K562 (cell line): ENCODE measurements around the gene PIP5KL1. TPM values are rescaled to one million over a fixed set of nuclear protein-coding genes. Genes with fewer than 3 reads are reported as not detected.

ENCODE experiments used
- ATAC-seq: fragments of 200-7000 bp; cut with Tn5 transposase; 3 replicates; pipeline ENCODE4 v1.9.1; 2020; ENCODE audit warnings: moderate library complexity
- BruUV-seq: library from RNA; stranded (reverse); fragments of 400-500 nt; replicated peaks from 2 replicates; lab custom pipeline; 2021; lab: Mats Ljungman, UMichigan
- CTCF ChIA-PET: fragments of 300-600 bp; formaldehyde crosslinking; extraction: SDS; loops from one replicate; lab custom pipeline; 2021; ENCODE audit warnings: low intra/inter-chr PET ratio; lab: Yijun Ruan, JAX
- POLR2A ChIA-PET: fragments of 300-600, 350-650 bp; sonication (Branson Sonifier 250); formaldehyde crosslinking; extraction: SDS; loops from one replicate; lab custom pipeline; 2021; ENCODE audit warnings: antibody characterized with exemption, inconsistent platforms; lab: Yijun Ruan, JAX
- DNase-seq, 4 experiments: peaks; one replicate each; pipeline versions ENCODE4 v3.0.0 to v3.0.0-alpha.2; 2011 to 2018; ENCODE audit warnings: low spot score in 3 of 4, mixed read lengths in 3 of 4; ENCODE audit errors: extremely low read depth in 1 of 4
- FAIRE-seq: peaks from 2 replicates; lab custom pipeline; 2011; peaks lifted over from hg19 to GRCh38; lab: Jason Lieb, UNC
- H2AFZ ChIP-seq: 2 replicates; pipeline ENCODE4 v1.6.0; 2011; ENCODE audit warnings: low read depth, low read length, control low read depth, inconsistent platforms
- H3K27ac ChIP-seq: fragments of 200-600 bp; 3 replicates; pipeline ENCODE4 v1.8.0; 2011; ENCODE audit warnings: low read depth, mild to moderate bottlenecking, control low read depth, inconsistent platforms, low read length, moderate library complexity, mixed read lengths; ENCODE audit errors: extremely low read depth
- H3K27me3 ChIP-seq, 2 experiments: fragments of 300-600 bp in 1 of 2; 2 replicates in 1 of 2; 3 replicates in 1 of 2; pipeline versions ENCODE4 v1.6.0 to v1.8.0; 2011; ENCODE audit warnings: inconsistent platforms in 2 of 2, low read length in 2 of 2, mild to moderate bottlenecking in 1 of 2, mixed read lengths in 1 of 2, moderate library complexity in 1 of 2; ENCODE audit not compliant: control insufficient read depth in 2 of 2, insufficient read depth in 2 of 2
- H3K36me3 ChIP-seq: fragments of 300-600 bp; 3 replicates; pipeline ENCODE4 v1.8.0; 2011; ENCODE audit warnings: mild to moderate bottlenecking, low read length, inconsistent platforms; ENCODE audit not compliant: control insufficient read depth, insufficient read depth
- H3K4me1 ChIP-seq, 2 experiments: fragments of 200-600 bp in 1 of 2; replicated peaks in 1 of 2; 2 replicates in 1 of 2; 3 replicates in 1 of 2; pipeline versions ENCODE4 v1.5.1 to v1.8.0; 2011; ENCODE audit warnings: inconsistent platforms in 2 of 2, low read length in 2 of 2, mild to moderate bottlenecking in 1 of 2, mixed read lengths in 1 of 2, moderate library complexity in 1 of 2; ENCODE audit not compliant: control insufficient read depth in 2 of 2, insufficient read depth in 2 of 2
- H3K4me2 ChIP-seq: 2 replicates; pipeline ENCODE4 v1.6.1; 2011; ENCODE audit warnings: low read length, control low read depth, inconsistent platforms, mixed read lengths; ENCODE audit not compliant: insufficient read depth
- H3K4me3 ChIP-seq: fragments of 200-600 bp; sonication (generic), shearing (Covaris generic); 2 replicates; pipeline ENCODE4 v1.5.1; 2016; ENCODE audit warnings: control low read depth, inconsistent platforms
- H3K79me2 ChIP-seq: fragments of 200-600 bp; 3 replicates; pipeline ENCODE4 v1.8.0; 2011; ENCODE audit warnings: low read length, inconsistent platforms; ENCODE audit not compliant: control insufficient read depth, insufficient read depth
- H3K9ac ChIP-seq, 2 experiments: 2 replicates each; pipeline versions ENCODE4 v1.6.0 to v1.6.1; 2011; ENCODE audit warnings: low read depth in 2 of 2, low read length in 2 of 2, control low read depth in 1 of 2, inconsistent platforms in 1 of 2, mild to moderate bottlenecking in 1 of 2, mixed read lengths in 1 of 2; ENCODE audit not compliant: insufficient read depth in 1 of 2
- H3K9me1 ChIP-seq: one replicate; pipeline ENCODE4 v1.6.0; 2011; ENCODE audit warnings: inconsistent platforms, mild to moderate bottlenecking, low read length, moderate library complexity; ENCODE audit not compliant: control insufficient read depth, insufficient read depth
- H3K9me3 ChIP-seq: replicated peaks from 2 replicates; pipeline ENCODE4 v1.5.1; 2011; ENCODE audit warnings: low read depth, low read length, inconsistent platforms; ENCODE audit not compliant: control insufficient read depth, insufficient read depth
- H4K20me1 ChIP-seq: replicated peaks from 2 replicates; pipeline ENCODE4 v1.6.1; 2011; ENCODE audit warnings: low read length, inconsistent platforms, mixed read lengths; ENCODE audit not compliant: control insufficient read depth, insufficient read depth
- CBX1 ChIP-seq: sonication (generic); IDR thresholded peaks from 2 replicates; pipeline ENCODE4 v1.6.1; 2016; ENCODE audit warnings: antibody characterized with exemption, low read depth, mild to moderate bottlenecking
- FOXA3 ChIP-seq, 2 experiments: fragments of 450-650 bp in 1 of 2; sonication (generic) in 1 of 2; formaldehyde crosslinking; IDR thresholded peaks in 1 of 2; conservative IDR thresholded peaks in 1 of 2; 2 replicates each; pipeline versions ENCODE4 v1.4.0 to v1.8.0; 2020 to 2022; ENCODE audit warnings: mild to moderate bottlenecking in 2 of 2, missing genetic modification reagents in 1 of 2
- FOXP1 ChIP-seq: sonication (generic); formaldehyde crosslinking; IDR thresholded peaks from 2 replicates; pipeline ENCODE4 v1.8.0; 2022; ENCODE audit warnings: mild to moderate bottlenecking, missing genetic modification reagents
- RBBP5 ChIP-seq: fragments of 200-600 bp; sonication (generic); IDR thresholded peaks from 2 replicates; pipeline ENCODE4 v1.6.1; 2012; ENCODE audit warnings: borderline replicate concordance, mild to moderate bottlenecking, low read length, control low read depth, inconsistent platforms; ENCODE audit not compliant: insufficient read depth, poor library complexity, severe bottlenecking
- TEAD1 ChIP-seq, 2 experiments: fragments of 450-650 bp in 1 of 2; sonication (generic) in 1 of 2; formaldehyde crosslinking; IDR thresholded peaks; 2 replicates each; pipeline versions ENCODE4 v1.4.0 to v1.8.0; 2020 to 2022; ENCODE audit warnings: mild to moderate bottlenecking in 2 of 2, missing genetic modification reagents in 1 of 2
- ZBTB7A ChIP-seq: IDR thresholded peaks from 2 replicates; pipeline ENCODE4 v1.6.1; 2011; ENCODE audit warnings: low read depth, mild to moderate bottlenecking, low read length, moderate library complexity, borderline replicate concordance; ENCODE audit not compliant: control insufficient read depth
- ZNF263 ChIP-seq: sonication (generic); formaldehyde crosslinking; IDR thresholded peaks from 2 replicates; pipeline ENCODE4 v1.8.0; 2022; ENCODE audit warnings: mild to moderate bottlenecking, missing genetic modification reagents, borderline replicate concordance
- ZNF79 ChIP-seq: fragments of 250-450 bp; sonication (Bioruptor Pico); IDR thresholded peaks from 2 replicates; pipeline ENCODE4 v1.4.0; 2020; ENCODE audit warnings: low read depth, mild to moderate bottlenecking, moderate library complexity
- WGBS: fragments of 100-300 bp; shearing (Covaris generic); methylation state at CpG from one replicate; pipeline ENCODE4 v1.1.6; 2016; ENCODE audit warnings: low coverage, mixed read lengths; ENCODE audit not compliant: insufficient coverage; ENCODE audit errors: missing lambda C conversion rate; 5-methylcytosine and 5-hydroxymethylcytosine counted together
- in situ Hi-C: fragments of 300-500 bp; cut with MboI; formaldehyde crosslinking; loops from 4 replicates; pipeline ENCODE4 v1.15.0; 2018; ENCODE audit warnings: inconsistent platforms, mixed read lengths
- intact Hi-C: fragments of 100-400 bp; cut with micrococcal nuclease; formaldehyde crosslinking; loops from 2 replicates; pipeline ENCODE4 v1.14.2; 2022
- polyA plus RNA-seq, 8 experiments: library from polyadenylated mRNA; depleted of rRNA in 4 of 8; stranded (reverse) in 5 of 8; unstranded in 3 of 8; fragments of >200 nt; fragmentation: Nextera tagmentation in 2 of 8; fragmentation: Illumina TruSeq in 1 of 8; extraction: Ambion mirVana in 2 of 8; extraction: Trizol in 1 of 8; gene quantifications; 2 replicates each; pipeline versions ENCODE4 v1.2.1 to v1.2.3, GENCODE V29; 2011 to 2014; ENCODE audit warnings: inconsistent platforms in 1 of 8, missing spikeins in 1 of 8
- total RNA-seq, 7 experiments: library from RNA; depleted of rRNA in 6 of 7; stranded (reverse); fragments of >200 nt in 6 of 7; fragmentation: Illumina TruSeq in 2 of 7; extraction: Trizol in 2 of 7; gene quantifications; 2 replicates each; pipeline versions ENCODE4 v1.2.1 to v1.2.3, GENCODE V29; 2011 to 2021; ENCODE audit warnings: low replicate concordance in 1 of 7
- TF ChIP-seq, protein P1 (sequence below): sonication (generic); formaldehyde crosslinking; IDR thresholded peaks from 2 replicates; pipeline ENCODE4 v1.8.0; 2022; ENCODE audit warnings: mild to moderate bottlenecking, missing genetic modification reagents

The PIP5KL1 gene
- total and polyA plus RNA-seq, 9 of the 15 experiments (the other 6 are each of a cell fraction or from before 2014, with no cell fraction given) = 0.18 to 4.8 (median 1.2) TPM

DNA sequence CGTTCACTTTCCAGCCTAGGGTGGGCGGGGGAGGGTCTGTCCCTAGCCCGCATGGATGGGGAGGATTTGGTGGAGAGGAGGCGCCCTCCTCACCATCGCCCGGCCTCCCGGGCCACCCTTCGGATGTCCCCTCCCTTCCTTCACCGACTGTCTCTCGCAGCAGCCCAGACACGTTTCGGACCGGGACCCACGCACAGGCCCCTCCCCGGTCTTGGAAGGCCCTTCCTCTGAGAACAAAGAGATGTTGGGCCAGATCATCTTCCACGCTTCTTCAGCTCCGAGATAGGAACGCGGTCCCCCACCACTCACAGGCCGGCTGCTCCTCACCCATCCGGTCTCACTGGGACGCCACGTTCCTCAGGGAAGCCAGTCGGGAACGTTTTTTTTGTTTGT lies 7.7 kb upstream of the PIP5KL1 start:
- intact Hi-C loops = no loop called here
- H3K4me3 ChIP-seq = no peak overlapping the region
- BruUV-seq = no TSS peak
- H3K9me1 ChIP-seq = peaks cover 3% of the 10 kb centered on the region
- H3K4me1 ChIP-seq = peaks cover 69 to 90% of the 10 kb centered on the region in 2 experiments
- peaks cover 39% of the 10 kb centered on the region; the same call in 2 of the 3 replicates for H3K36me3 ChIP-seq
- DNase-seq (peak; percentile 38 to 57 (median 48)), ATAC-seq (0 out of 3 replicates have a peak, but pooled peaks have one; percentile 0), FAIRE-seq (no peak)
- peak overlapping the region; percentile 89 to 96 for H3K9ac ChIP-seq
- peaks cover 41% of the 10 kb centered on the region for H3K79me2 ChIP-seq
- H3K27me3 ChIP-seq = no peaks in the 10 kb centered on the region
- 43% methylated on average over 17 of the region's 25 CpGs for WGBS
- H4K20me1 ChIP-seq = peaks cover 18% of the 10 kb centered on the region; the same call in 1 of the 2 replicates
- 0 out of 2 replicates have a peak, but pooled peaks have one; percentile 2 for TF ChIP-seq CBX1
- TF ChIP-seq TEAD1 (CRISPR knock-in tag; IDR thresholded peaks at IDR 0.05) = 0 out of 4 replicates have a peak, but pooled peaks of 1 of the 2 experiments have one; percentile 2
- 0 out of 4 replicates have a peak, but pooled peaks of 1 of the 2 experiments have one; percentile 35 for TF ChIP-seq FOXA3 (CRISPR knock-in tag; conservative IDR thresholded peaks at IDR 0.05 in 1 of 2, IDR thresholded peaks at IDR 0.05 in 1 of 2)
- TF ChIP-seq, protein P1, sequence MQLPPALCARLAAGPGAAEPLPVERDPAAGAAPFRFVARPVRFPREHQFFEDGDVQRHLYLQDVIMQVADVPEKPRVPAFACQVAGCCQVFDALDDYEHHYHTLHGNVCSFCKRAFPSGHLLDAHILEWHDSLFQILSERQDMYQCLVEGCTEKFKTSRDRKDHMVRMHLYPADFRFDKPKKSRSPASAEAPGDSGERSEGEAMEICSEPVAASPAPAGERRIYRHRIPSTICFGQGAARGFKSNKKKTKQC (CRISPR knock-in tag) = peak; percentile 12; the same call in 1 of the 2 replicates
- TF ChIP-seq FOXP1 (CRISPR knock-in tag) = 0 out of 2 replicates have a peak, but pooled peaks have one; percentile 35
- peak; percentile 33; the same call in 1 of the 2 replicates for TF ChIP-seq ZBTB7A
- peak; percentile 2 for TF ChIP-seq RBBP5
- no peak for TF ChIP-seq ZNF263 (CRISPR knock-in tag)
- no peak for TF ChIP-seq ZNF79 (CRISPR knock-in tag)
- ChIA-PET CTCF (interaction anchor here (0.6 kb wide), 1 partner anchor 180 kb away, joined by 4 read pairs; no protein-coding TSS in a partner anchor), POLR2A (interaction anchor here (0.6 kb wide), 1 partner anchor 61 kb away, joined by 3 read pairs; no protein-coding TSS in a partner anchor)
- H3K9me3 ChIP-seq = no peaks in the 10 kb centered on the region
- peak overlapping the region; percentile 88 for H3K27ac ChIP-seq
- H3K4me2 ChIP-seq = peak overlapping the region; percentile 97
- in situ Hi-C loops = loop anchor here (5.0 kb wide), 2 partner anchors 94 to 179 kb away; no protein-coding TSS in a partner anchor
- peak overlapping the region; percentile 93 for H2AFZ ChIP-seq
